Thyroid gland (tissue), 4 donors: ENCODE data around the gene CHCT1.

Experiments used
- POLR2A ChIP-seq, 2 donors: fragments of 450-650 bp; IDR thresholded peaks; one replicate each; pipeline ENCODE4 v1.6.1; 2017; ENCODE audit warnings: antibody characterized with exemption in 2 of 2, mild to moderate bottlenecking in 2 of 2, moderate library complexity in 1 of 2
- TF ChIP-seq, protein P1 (sequence below), 6 experiments: fragments of 200-600 bp in 3 of 6; fragments of 450-650 bp in 3 of 6; sonication (generic) in 3 of 6; IDR thresholded peaks; one replicate each; pipeline ENCODE4 v1.5.1; 2016 to 2019; ENCODE audit warnings: antibody characterized with exemption in 6 of 6, mild to moderate bottlenecking in 2 of 6, inconsistent platforms in 1 of 6, moderate library complexity in 1 of 6

DNA sequence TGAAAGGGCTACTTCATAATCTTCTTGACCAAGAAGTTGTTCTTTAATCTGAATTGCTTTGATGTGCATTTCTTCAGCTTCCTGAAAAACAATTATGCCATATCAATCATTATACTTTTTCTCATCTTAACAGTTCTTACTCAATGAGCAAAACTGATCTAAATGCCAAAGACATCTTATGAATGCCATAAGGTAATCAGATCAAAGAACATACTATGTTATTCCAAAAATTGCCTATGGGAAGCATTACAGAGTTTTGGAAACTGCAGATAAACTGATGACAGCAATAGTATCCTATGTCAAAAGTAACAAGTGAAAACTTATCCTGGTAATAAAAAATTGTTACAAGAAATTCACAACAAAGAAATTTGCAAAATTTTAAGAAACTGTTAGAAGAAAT is 29.7 kb downstream of the CHCT1 start:
- TF ChIP-seq, protein P1, sequence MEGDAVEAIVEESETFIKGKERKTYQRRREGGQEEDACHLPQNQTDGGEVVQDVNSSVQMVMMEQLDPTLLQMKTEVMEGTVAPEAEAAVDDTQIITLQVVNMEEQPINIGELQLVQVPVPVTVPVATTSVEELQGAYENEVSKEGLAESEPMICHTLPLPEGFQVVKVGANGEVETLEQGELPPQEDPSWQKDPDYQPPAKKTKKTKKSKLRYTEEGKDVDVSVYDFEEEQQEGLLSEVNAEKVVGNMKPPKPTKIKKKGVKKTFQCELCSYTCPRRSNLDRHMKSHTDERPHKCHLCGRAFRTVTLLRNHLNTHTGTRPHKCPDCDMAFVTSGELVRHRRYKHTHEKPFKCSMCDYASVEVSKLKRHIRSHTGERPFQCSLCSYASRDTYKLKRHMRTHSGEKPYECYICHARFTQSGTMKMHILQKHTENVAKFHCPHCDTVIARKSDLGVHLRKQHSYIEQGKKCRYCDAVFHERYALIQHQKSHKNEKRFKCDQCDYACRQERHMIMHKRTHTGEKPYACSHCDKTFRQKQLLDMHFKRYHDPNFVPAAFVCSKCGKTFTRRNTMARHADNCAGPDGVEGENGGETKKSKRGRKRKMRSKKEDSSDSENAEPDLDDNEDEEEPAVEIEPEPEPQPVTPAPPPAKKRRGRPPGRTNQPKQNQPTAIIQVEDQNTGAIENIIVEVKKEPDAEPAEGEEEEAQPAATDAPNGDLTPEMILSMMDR (IDR thresholded peaks at IDR 0.05): no peak
- TF ChIP-seq POLR2A (IDR thresholded peaks at IDR 0.05): no peak
